Left lobe of liver (tissue), 2 donors: ENCODE results near the gene MCIDAS. TPM values are rescaled to one million over a fixed set of nuclear protein-coding genes. Genes with fewer than 3 reads are reported as not detected.

ENCODE experiments used
- ATAC-seq: fragments of 200-7000 bp; cut with Tn5 transposase; one replicate; pipeline ENCODE4 v1.9.1; 2020; ENCODE audit warnings: mild to moderate bottlenecking, moderate library complexity
- DNase-seq: peaks from one replicate; pipeline ENCODE4 v3.0.0-alpha.2; 2020; ENCODE audit warnings: low spot score
- total RNA-seq: library from RNA; stranded (reverse); gene quantifications from one replicate; pipeline ENCODE4 v1.2.1, GENCODE V29; 2021
- donor health status: DM: no; HTN: no; CAD: no; lungs with moderate emphysema.
- donor health status: DM: no; HTN: yes; CAD: no.

Gene MCIDAS
- not detected for total RNA-seq

GRCh38 chr5:55226934-55227663, at the start of gene MCIDAS:
TSS of gene MCIDAS (minus strand) at chr5:55227315. CDS start at chr5:55227138, 177 bp downstream.
- ATAC-seq = peak; percentile 77
- peak; percentile 49 for DNase-seq

- no peak for ATAC-seq
- no peak for DNase-seq
These were observed 49.7 kb upstream of the MCIDAS start for GRCh38 chr5:55276771-55277170.

GRCh38 chr5:55258339-55258738, 31.2 kb upstream of the MCIDAS start:
- ATAC-seq (peak; percentile 80), DNase-seq (no peak)

- no peak for ATAC-seq
- no peak for DNase-seq
These were observed 27.7 kb upstream of the MCIDAS start for GRCh38 chr5:55254802-55255201.

GRCh38 chr5:55250064-55250463, 22.9 kb upstream of the MCIDAS start:
- no peak for ATAC-seq
- no peak for DNase-seq

- DNase-seq (no peak), ATAC-seq (no peak)
These were observed 14.6 kb upstream of the MCIDAS start for GRCh38 chr5:55241746-55242145.

GRCh38 chr5:55236800-55237199, 9.7 kb upstream of the MCIDAS start:
- ATAC-seq (no peak), DNase-seq (no peak)

GRCh38 chr5:55234121-55234700, 7.1 kb upstream of the MCIDAS start:
- ATAC-seq = peak; percentile 52
- DNase-seq = no peak

- ATAC-seq (peak; percentile 86), DNase-seq (peak; percentile 72)
These were observed 6.1 kb upstream of the MCIDAS start, which contains the start of gene CCNO for GRCh38 chr5:55232985-55233928. TSS of gene CCNO (minus strand) at chr5:55233608. CDS start at chr5:55233523, 85 bp downstream.

- peak; percentile 38 for ATAC-seq
- DNase-seq = no peak
These were observed 5.3 kb upstream of the MCIDAS start for GRCh38 chr5:55232271-55232984.

- ATAC-seq (no peak), DNase-seq (no peak)
These were observed 4.8 kb upstream of the MCIDAS start for GRCh38 chr5:55231919-55232270.

- DNase-seq (no peak), ATAC-seq (no peak)
These were observed 4.2 kb upstream of the MCIDAS start for GRCh38 chr5:55231029-55231918.

GRCh38 chr5:55230086-55230629, 3.0 kb upstream of the MCIDAS start:
- no peak for ATAC-seq
- DNase-seq = no peak

GRCh38 chr5:55227664-55228430, 732 bp upstream of the MCIDAS start:
- DNase-seq = no peak
- ATAC-seq = no peak

- ATAC-seq = peak; percentile 62
These were observed 835 bp downstream of the MCIDAS start for GRCh38 chr5:55226027-55226933.

GRCh38 chr5:55225346-55225745, 1.8 kb downstream of the MCIDAS start:
- ATAC-seq (no peak), DNase-seq (no peak)

More at GRCh38 chr5:55226027-55226933, 835 bp downstream of the MCIDAS start:
- DNase-seq = no peak

- DNase-seq (no peak), ATAC-seq (no peak)
These were observed 3.3 kb downstream of the MCIDAS start for GRCh38 chr5:55223812-55224240.
